Lung (tissue), 12 donors: ENCODE results near the gene MYPN. TPM values are rescaled to one million over a fixed set of nuclear protein-coding genes. Genes with fewer than 3 reads are reported as not detected.

Experiments
- ATAC-seq: fragments of 200-7000 bp; cut with Tn5 transposase; one replicate; pipeline ENCODE4 v1.9.1; 2020; ENCODE audit warnings: moderate number of reproducible peaks; ENCODE audit not compliant: insufficient read depth, low FRiP score
- DNase-seq, 3 donors: peaks; one replicate each; pipeline ENCODE4 v3.0.0-alpha.2; 2013 to 2017
- H3K27ac ChIP-seq, 2 donors: one replicate each; pipeline ENCODE4 v1.5.1; 2013; ENCODE audit warnings: mild to moderate bottlenecking in 2 of 2, moderate library complexity in 2 of 2, control low read depth in 1 of 2, inconsistent platforms in 1 of 2, low read depth in 1 of 2, low read length in 1 of 2
- H3K27me3 ChIP-seq, 3 donors: one replicate each; pipeline ENCODE4 v1.5.1; 2013; ENCODE audit warnings: low read length in 2 of 3; ENCODE audit not compliant: control insufficient read depth in 3 of 3, insufficient read depth in 3 of 3
- H3K36me3 ChIP-seq, 4 donors: one replicate each; pipeline ENCODE4 v1.5.1; 2013; ENCODE audit warnings: low read length in 4 of 4, mild to moderate bottlenecking in 1 of 4, moderate library complexity in 1 of 4; ENCODE audit not compliant: control insufficient read depth in 4 of 4, insufficient read depth in 4 of 4
- H3K4me1 ChIP-seq, 5 donors: one replicate each; pipeline ENCODE4 v1.5.1; 2013; ENCODE audit warnings: low read length in 5 of 5, mild to moderate bottlenecking in 2 of 5, moderate library complexity in 1 of 5; ENCODE audit not compliant: control insufficient read depth in 5 of 5, insufficient read depth in 5 of 5
- H3K4me3 ChIP-seq: one replicate; pipeline ENCODE4 v1.5.1; 2013; ENCODE audit warnings: mild to moderate bottlenecking, control low read depth, moderate library complexity
- H3K9ac ChIP-seq, 2 donors: one replicate each; pipeline ENCODE4 v1.5.1; 2013; ENCODE audit warnings: low read length in 2 of 2, control low read depth in 1 of 2; ENCODE audit not compliant: insufficient read depth in 1 of 2
- H3K9me3 ChIP-seq, 4 donors: one replicate each; pipeline ENCODE4 v1.5.1; 2013; ENCODE audit warnings: low read length in 3 of 4, mild to moderate bottlenecking in 1 of 4, moderate library complexity in 1 of 4; ENCODE audit not compliant: control insufficient read depth in 4 of 4, insufficient read depth in 3 of 4
- CTCF ChIP-seq: IDR thresholded peaks from 2 replicates; pipeline ENCODE4 v1.5.1; 2012; ENCODE audit warnings: mild to moderate bottlenecking; ENCODE audit errors: control extremely low read depth, extremely low read depth
- WGBS, 2 donors: extraction: QIAGEN DNeasy Blood & Tissue Kit; methylation state at CpG; one replicate each; pipeline ENCODE4 v1.1.7; 2013; 5-methylcytosine and 5-hydroxymethylcytosine counted together
- polyA plus RNA-seq, 2 donors: library from polyadenylated mRNA; stranded (reverse); fragments of 200-250 nt; gene quantifications; one replicate each; pipeline ENCODE4 v1.2.1, GENCODE V29; 2013
- total RNA-seq, 2 donors: library from RNA; depleted of rRNA in 1 of 2; stranded (reverse); fragments of >200 nt in 1 of 2; gene quantifications; one replicate each; pipeline ENCODE4 v1.2.1, GENCODE V29; 2014 to 2021
- donor health status: control.
- donor health status: control.
- donor health status: Bipolar disorder and iron deficiency.
- donor health status: healthy.
- donor health status: DM: yes; HTN: yes; CAD: no.

Gene MYPN
- total and polyA plus RNA-seq, 4 donors = 0.01 to 0.28 (median 0.04) TPM

- no peaks in the 10 kb centered on the region for H3K9me3 ChIP-seq
- no peak overlapping the region for H3K27ac ChIP-seq
- peaks cover 0 to 11% (median 0%) of the 10 kb centered on the region in 4 donors for H3K36me3 ChIP-seq
- no peak overlapping the region for H3K9ac ChIP-seq
- DNase-seq (no peak), ATAC-seq (no peak)
- 73 to 85% methylated on average over 6 of the region's 6 CpGs for WGBS, 2 donors
- no peak for TF ChIP-seq CTCF
- H3K4me1 ChIP-seq = peaks cover 0 to 20% (median 8%) of the 10 kb centered on the region in 5 donors
- H3K27me3 ChIP-seq = no peaks in the 10 kb centered on the region
- no peak overlapping the region for H3K4me3 ChIP-seq
Measured at GRCh38 chr10:68144709-68145108, 35.4 kb downstream of the MYPN start.

- no peak for ATAC-seq
- no peak for TF ChIP-seq CTCF
- H3K36me3 ChIP-seq = peaks cover 0 to 15% (median 0%) of the 10 kb centered on the region in 4 donors
- H3K9me3 ChIP-seq = no peaks in the 10 kb centered on the region
- no peaks in the 10 kb centered on the region for H3K27me3 ChIP-seq
- WGBS, 2 donors = 75 to 83% methylated on average over 3 of the region's 3 CpGs
- H3K4me1 ChIP-seq = peaks cover 0 to 20% (median 8%) of the 10 kb centered on the region in 5 donors
- H3K27ac ChIP-seq = peak overlapping the region in 1 of 2 donors; percentile 63
- no peak overlapping the region for H3K4me3 ChIP-seq
- no peak for DNase-seq
- no peak overlapping the region for H3K9ac ChIP-seq
Measured at GRCh38 chr10:68145705-68146104, 36.4 kb downstream of the MYPN start.

- Histone ChIP-seq H3K4me1 (peaks cover 0 to 20% (median 8%) of the 10 kb centered on the region in 5 donors), H3K9ac (no peak overlapping the region), H3K9me3 (no peaks in the 10 kb centered on the region), H3K27ac (peak overlapping the region in 1 of 2 donors; percentile 63), H3K27me3 (no peaks in the 10 kb centered on the region), H3K36me3 (peaks cover 0 to 19% (median 0%) of the 10 kb centered on the region in 4 donors), H3K4me3 (no peak overlapping the region)
- WGBS, 2 donors = 91 to 95% methylated on average over 1 of the region's 1 CpG
- ATAC-seq (no peak), DNase-seq (no peak)
- no peak for TF ChIP-seq CTCF
Measured at GRCh38 chr10:68146133-68146532, 36.8 kb downstream of the MYPN start.

- WGBS, 2 donors = 94 to 96% methylated on average over 1 of the region's 1 CpG
- no peak for ATAC-seq
- no peak overlapping the region for H3K9ac ChIP-seq
- no peaks in the 10 kb centered on the region for H3K9me3 ChIP-seq
- H3K27me3 ChIP-seq = no peaks in the 10 kb centered on the region
- H3K27ac ChIP-seq = peak overlapping the region in 1 of 2 donors; percentile 59
- no peak overlapping the region for H3K4me3 ChIP-seq
- TF ChIP-seq CTCF = no peak
- no peak for DNase-seq
- H3K36me3 ChIP-seq = peaks cover 0 to 16% (median 0%) of the 10 kb centered on the region in 4 donors
- H3K4me1 ChIP-seq = peaks cover 0 to 43% (median 22%) of the 10 kb centered on the region in 5 donors
Measured at GRCh38 chr10:68151453-68151852, 42.2 kb downstream of the MYPN start.
